ENCODE results near the gene TUG1.

DNA sequence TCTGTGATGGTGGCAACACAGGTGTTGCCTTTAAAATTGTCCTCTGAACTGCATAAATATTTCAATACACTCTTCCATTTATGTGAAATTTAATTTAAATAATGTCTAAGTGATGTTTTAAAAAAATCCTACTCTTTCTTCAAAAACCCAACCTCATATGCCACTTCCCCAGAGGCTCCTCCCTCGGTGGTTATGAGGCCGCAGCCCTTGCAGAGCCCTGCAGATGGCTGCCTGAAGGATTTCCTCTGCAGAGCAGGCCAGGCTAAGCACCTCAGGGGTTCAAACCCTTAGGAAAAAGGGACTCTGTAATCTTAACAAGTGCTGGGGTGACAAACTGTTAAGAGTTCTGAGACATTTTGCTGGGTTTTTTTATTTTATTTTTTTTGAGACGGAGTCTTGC is 25.7 kb upstream of the TUG1 start:
- TF ChIP-seq CTCF (IDR thresholded peaks at IDR 0.05) = no peak
- TF ChIP-seq POLR2AphosphoS5 (IDR thresholded peaks at IDR 0.05) = no peak
